Muscle layer of colon (tissue), 2 donors: ENCODE results near the gene AHDC1.
A peak's percentile ranks its signal among the peaks of the same experiment; 100 is the strongest.

Experiments used
- H3K27ac ChIP-seq: one replicate; pipeline ENCODE4 v1.7.0; 2013; ENCODE audit warnings: low read depth, mild to moderate bottlenecking, low read length, moderate library complexity
- H3K27me3 ChIP-seq, 2 donors: one replicate each; pipeline ENCODE4 v1.7.0; 2013; ENCODE audit warnings: low read length in 2 of 2, mild to moderate bottlenecking in 2 of 2; ENCODE audit not compliant: insufficient read depth in 2 of 2, control insufficient read depth in 1 of 2
- H3K36me3 ChIP-seq: one replicate; pipeline ENCODE4 v1.7.0; 2013; ENCODE audit warnings: mild to moderate bottlenecking, low read length; ENCODE audit not compliant: insufficient read depth
- H3K4me1 ChIP-seq: one replicate; pipeline ENCODE4 v1.7.0; 2013; ENCODE audit warnings: mild to moderate bottlenecking, low read length; ENCODE audit not compliant: insufficient read depth
- H3K4me3 ChIP-seq, 2 donors: one replicate each; pipeline ENCODE4 v1.7.0; 2013; ENCODE audit warnings: low read length in 2 of 2, low read depth in 1 of 2, mild to moderate bottlenecking in 1 of 2, moderate library complexity in 1 of 2
- H3K9ac ChIP-seq: one replicate; pipeline ENCODE4 v1.7.0; 2013; ENCODE audit warnings: low read length
- H3K9me3 ChIP-seq: one replicate; pipeline ENCODE4 v1.7.0; 2013; ENCODE audit warnings: mild to moderate bottlenecking, low read length
- donor health status: abdominal sarcoma.
- donor health status: Adenocarcinoma of cecum.

AHDC1 gene

GRCh38 chr1:27517301-27517700 is 86.6 kb downstream of the AHDC1 start:
- Histone ChIP-seq H3K4me1 (peaks cover 37% of the 10 kb centered on the region), H3K4me3 (no peak overlapping the region), H3K36me3 (no peaks in the 10 kb centered on the region), H3K9me3 (no peaks in the 10 kb centered on the region), H3K27me3 (no peaks in the 10 kb centered on the region), H3K9ac (no peak overlapping the region), H3K27ac (no peak overlapping the region)

GRCh38 chr1:27515626-27516025 is 88.3 kb downstream of the AHDC1 start:
- Histone ChIP-seq H3K4me3 (no peak overlapping the region), H3K4me1 (peaks cover 21% of the 10 kb centered on the region), H3K9ac (no peak overlapping the region), H3K36me3 (no peaks in the 10 kb centered on the region), H3K9me3 (no peaks in the 10 kb centered on the region), H3K27ac (no peak overlapping the region), H3K27me3 (no peaks in the 10 kb centered on the region)

- no peaks in the 10 kb centered on the region for H3K27me3 ChIP-seq
- peaks cover 8% of the 10 kb centered on the region for H3K4me1 ChIP-seq
- no peaks in the 10 kb centered on the region for H3K9me3 ChIP-seq
- H3K27ac ChIP-seq: no peak overlapping the region
- H3K36me3 ChIP-seq: no peaks in the 10 kb centered on the region
- H3K4me3 ChIP-seq: no peak overlapping the region
- H3K9ac ChIP-seq: no peak overlapping the region
Observed at GRCh38 chr1:27513958-27514357, 90.0 kb downstream of the AHDC1 start.

DNA sequence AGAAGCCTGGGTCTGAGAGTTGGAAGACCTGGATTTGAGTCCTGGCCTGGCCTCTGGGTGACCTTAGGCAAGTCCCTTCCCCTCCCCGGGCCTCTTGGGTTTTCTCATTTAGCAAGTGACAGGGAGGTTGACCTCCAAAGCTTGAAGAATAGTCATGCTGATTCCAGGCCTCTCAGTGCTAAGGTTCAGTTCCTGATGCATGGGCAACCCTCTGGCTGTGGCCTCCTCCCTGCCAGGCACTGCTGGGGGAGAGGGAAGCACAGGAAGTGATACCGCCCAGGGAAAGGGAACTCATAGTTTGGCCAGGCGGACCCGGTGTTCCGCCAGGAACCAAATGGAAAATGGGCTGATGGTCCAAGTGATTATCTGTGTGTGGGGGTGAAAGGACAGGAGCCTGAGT is 90.4 kb downstream of the AHDC1 start:
- H3K27me3 ChIP-seq: no peaks in the 10 kb centered on the region
- no peak overlapping the region for H3K4me3 ChIP-seq
- peaks cover 8% of the 10 kb centered on the region for H3K4me1 ChIP-seq
- no peak overlapping the region for H3K27ac ChIP-seq
- H3K36me3 ChIP-seq: no peaks in the 10 kb centered on the region
- H3K9ac ChIP-seq: no peak overlapping the region
- H3K9me3 ChIP-seq: no peaks in the 10 kb centered on the region

GRCh38 chr1:27509127-27510080 is 94.5 kb downstream of the AHDC1 start:
- Histone ChIP-seq H3K9ac (no peak overlapping the region), H3K4me3 (no peak overlapping the region), H3K36me3 (no peaks in the 10 kb centered on the region), H3K4me1 (peaks cover 19% of the 10 kb centered on the region), H3K9me3 (no peaks in the 10 kb centered on the region), H3K27ac (no peak overlapping the region), H3K27me3 (no peaks in the 10 kb centered on the region)

DNA sequence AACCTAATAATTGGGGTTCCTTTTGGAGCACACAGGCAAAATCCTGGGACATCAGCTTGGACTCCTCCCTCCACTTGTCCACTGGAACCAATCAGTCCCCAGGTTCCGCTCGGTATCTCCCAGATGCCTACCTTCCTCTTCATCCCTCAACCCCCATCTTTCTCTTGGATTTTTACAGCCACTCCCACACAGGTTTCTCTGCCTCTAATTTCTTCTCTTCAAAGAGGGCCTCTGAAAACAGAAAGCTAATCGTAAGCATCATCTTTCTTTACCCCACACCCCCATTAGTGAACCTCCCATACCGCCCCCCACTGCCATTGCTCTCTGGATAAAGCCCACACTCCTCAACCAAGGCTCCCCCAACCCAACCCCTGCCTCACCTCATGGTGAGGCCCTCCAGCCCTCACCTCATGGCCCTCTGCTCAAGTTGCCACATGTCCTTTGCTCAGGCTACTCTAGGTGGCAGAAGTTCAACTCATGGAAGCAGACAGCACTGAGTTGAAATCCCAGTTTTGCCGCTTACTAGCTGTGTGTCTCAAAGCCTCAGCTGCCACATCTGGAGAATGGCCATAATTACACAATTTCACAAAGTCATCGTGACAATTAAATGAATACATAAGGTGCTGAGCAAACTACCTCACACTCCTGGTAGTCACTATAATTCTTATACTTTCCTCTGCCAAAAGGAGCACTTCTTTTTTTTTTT is 95.8 kb downstream of the AHDC1 start:
- Histone ChIP-seq H3K9me3 (no peaks in the 10 kb centered on the region), H3K36me3 (no peaks in the 10 kb centered on the region), H3K4me3 (no peak overlapping the region), H3K4me1 (peaks cover 21% of the 10 kb centered on the region), H3K27me3 (no peaks in the 10 kb centered on the region), H3K9ac (no peak overlapping the region), H3K27ac (no peak overlapping the region)

GRCh38 chr1:27506703-27507102 is 97.2 kb downstream of the AHDC1 start:
- Histone ChIP-seq H3K27ac (no peak overlapping the region), H3K4me3 (no peak overlapping the region), H3K9me3 (no peaks in the 10 kb centered on the region), H3K36me3 (no peaks in the 10 kb centered on the region), H3K9ac (no peak overlapping the region), H3K4me1 (peaks cover 21% of the 10 kb centered on the region), H3K27me3 (no peaks in the 10 kb centered on the region)

GRCh38 chr1:27505420-27505680 is 98.6 kb downstream of the AHDC1 start:
- H3K27me3 ChIP-seq: no peaks in the 10 kb centered on the region
- H3K9me3 ChIP-seq: no peaks in the 10 kb centered on the region
- H3K36me3 ChIP-seq: no peaks in the 10 kb centered on the region
- H3K9ac ChIP-seq: peak overlapping the region; percentile 42
- H3K27ac ChIP-seq: peak overlapping the region; percentile 94
- H3K4me1 ChIP-seq: peaks cover 21% of the 10 kb centered on the region
- no peak overlapping the region for H3K4me3 ChIP-seq

- peaks cover 21% of the 10 kb centered on the region for H3K4me1 ChIP-seq
- H3K27ac ChIP-seq: peak overlapping the region; percentile 94
- H3K9ac ChIP-seq: peak overlapping the region; percentile 42
- no peaks in the 10 kb centered on the region for H3K36me3 ChIP-seq
- no peaks in the 10 kb centered on the region for H3K9me3 ChIP-seq
- no peak overlapping the region for H3K4me3 ChIP-seq
- no peaks in the 10 kb centered on the region for H3K27me3 ChIP-seq
Observed at GRCh38 chr1:27504588-27505419, 99.1 kb downstream of the AHDC1 start.

GRCh38 chr1:27503844-27504587 is 99.9 kb downstream of the AHDC1 start:
- peaks cover 21% of the 10 kb centered on the region for H3K4me1 ChIP-seq
- no peak overlapping the region for H3K4me3 ChIP-seq
- H3K36me3 ChIP-seq: no peaks in the 10 kb centered on the region
- no peaks in the 10 kb centered on the region for H3K27me3 ChIP-seq
- peak overlapping the region; percentile 94 for H3K27ac ChIP-seq
- no peaks in the 10 kb centered on the region for H3K9me3 ChIP-seq
- peak overlapping the region; percentile 41 for H3K9ac ChIP-seq

DNA sequence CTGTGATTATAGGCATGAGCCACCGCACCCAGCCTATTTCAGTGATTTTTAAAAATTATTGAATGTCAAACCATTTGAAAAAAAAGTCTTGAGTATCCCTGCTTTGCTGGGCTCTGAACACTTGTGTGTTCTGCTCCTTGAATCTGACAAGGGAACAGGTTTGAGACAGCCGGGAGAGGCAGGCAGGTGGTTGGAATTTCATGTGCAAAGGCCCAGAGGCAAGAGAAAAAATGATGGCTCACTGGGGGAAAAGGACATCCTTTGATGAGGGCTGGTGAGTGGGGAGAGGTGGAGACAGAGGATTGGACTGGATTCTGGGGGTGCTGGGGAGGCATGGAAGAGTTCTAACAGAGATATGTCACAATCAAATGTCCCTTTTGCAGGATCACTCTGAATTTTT is 100.9 kb downstream of the AHDC1 start:
- no peaks in the 10 kb centered on the region for H3K36me3 ChIP-seq
- peak overlapping the region; percentile 66 for H3K27ac ChIP-seq
- peaks cover 21% of the 10 kb centered on the region for H3K4me1 ChIP-seq
- H3K4me3 ChIP-seq: no peak overlapping the region
- H3K27me3 ChIP-seq: no peaks in the 10 kb centered on the region
- H3K9me3 ChIP-seq: no peaks in the 10 kb centered on the region
- no peak overlapping the region for H3K9ac ChIP-seq
